GM10847 (cell line): Measurements from ENCODE around the gene KIF21A.

ENCODE experiments used
- POLR2A ChIP-seq: IDR thresholded peaks from 2 replicates; pipeline ENCODE4 v1.6.1; 2011; ENCODE audit not compliant: insufficient read length; ENCODE audit errors: extremely low read depth

KIF21A gene

GRCh38 chr12:39300799-39301198, 142.1 kb downstream of the KIF21A start:
- TF ChIP-seq POLR2A, result no peak

GRCh38 chr12:39297891-39298290, 145.0 kb downstream of the KIF21A start:
- no peak for TF ChIP-seq POLR2A

DNA sequence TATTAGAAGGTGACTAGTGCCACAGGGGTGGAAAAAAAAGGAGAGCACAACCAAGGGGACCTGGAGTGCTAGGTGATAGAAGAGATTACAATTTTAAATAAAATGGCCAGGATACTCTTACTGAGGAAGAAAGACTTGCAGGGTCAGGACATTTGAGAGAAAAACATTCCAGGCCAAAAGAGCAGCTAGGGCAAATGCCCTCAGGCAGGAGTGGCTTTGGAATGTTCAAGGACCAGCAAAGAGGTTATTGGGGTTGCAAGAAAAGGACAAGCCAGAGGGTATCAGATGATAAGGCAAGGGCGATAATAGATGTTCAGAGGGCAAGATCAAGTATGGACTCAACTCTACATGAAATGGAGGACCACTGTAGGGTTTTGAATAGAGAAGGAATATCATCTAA, 146.4 kb downstream of the KIF21A start:
- no peak for TF ChIP-seq POLR2A

GRCh38 chr12:39294715-39295114, 148.2 kb downstream of the KIF21A start:
- no peak for TF ChIP-seq POLR2A

DNA sequence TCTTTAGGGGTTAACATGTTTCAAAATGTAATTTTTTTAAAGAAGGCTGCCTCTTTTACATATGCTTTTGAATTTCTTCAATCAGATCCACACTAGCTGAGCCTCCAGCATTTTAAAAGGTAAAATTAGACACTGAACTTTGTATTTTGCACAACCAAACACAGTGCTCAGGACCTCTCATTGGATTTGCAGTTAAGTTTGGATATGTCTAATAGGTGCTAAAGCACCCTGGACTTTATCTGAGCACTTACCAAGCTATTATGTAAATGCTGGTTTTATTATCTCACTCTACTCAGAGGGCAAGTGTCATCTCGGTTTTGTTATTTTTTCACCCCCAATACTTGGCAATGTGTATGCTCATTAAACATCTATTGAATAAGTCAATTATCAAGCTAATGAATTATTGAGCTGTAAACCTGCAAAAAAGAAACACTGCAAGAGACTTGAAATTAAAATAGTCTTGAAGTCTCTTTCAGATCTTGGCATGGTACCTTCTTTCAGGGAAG, 150.7 kb downstream of the KIF21A start:
- TF ChIP-seq POLR2A, result no peak

GRCh38 chr12:39287817-39288216, 155.1 kb downstream of the KIF21A start:
- TF ChIP-seq POLR2A, result no peak

- no peak for TF ChIP-seq POLR2A
Measured at GRCh38 chr12:39287409-39287808, 155.5 kb downstream of the KIF21A start.

GRCh38 chr12:39278426-39278825, 164.5 kb downstream of the KIF21A start:
- no peak for TF ChIP-seq POLR2A

DNA sequence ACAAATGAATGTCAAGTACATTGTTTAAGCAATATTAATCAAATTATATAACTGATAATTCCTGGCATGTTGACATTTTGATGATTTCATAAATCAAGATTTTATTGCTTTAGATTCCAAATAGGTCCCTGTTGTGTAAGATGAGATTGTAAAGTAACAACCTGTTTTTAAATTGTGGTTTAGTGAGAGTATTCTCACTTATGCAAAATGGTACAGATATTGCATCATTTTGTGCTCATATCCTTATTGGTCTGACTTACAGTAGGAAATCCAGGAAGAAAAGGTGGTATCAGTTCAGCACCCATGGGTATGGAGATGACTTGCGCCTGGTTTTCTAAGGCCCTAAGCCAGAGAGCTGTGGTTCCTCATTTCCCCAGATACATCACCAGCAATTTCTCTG, 165.5 kb downstream of the KIF21A start:
- TF ChIP-seq POLR2A, result no peak

DNA sequence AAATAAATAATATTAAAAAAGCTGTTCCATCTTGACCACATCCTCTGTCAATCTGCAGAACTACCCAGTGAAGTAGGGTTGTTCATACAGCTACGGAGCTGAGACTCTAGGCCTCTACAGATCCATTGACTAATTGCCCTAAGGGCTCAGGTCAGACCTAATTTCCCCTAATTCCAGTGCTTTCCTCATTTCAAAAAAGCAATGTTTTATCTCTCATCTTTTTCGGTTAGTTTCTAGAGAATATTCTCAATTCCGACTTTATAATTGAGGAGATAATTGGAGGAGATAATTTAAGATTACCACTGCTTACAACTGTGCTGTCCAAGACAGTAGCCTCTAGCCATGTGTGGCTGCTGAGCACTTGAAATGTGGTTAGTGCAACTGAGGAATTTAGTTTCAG, 167.1 kb downstream of the KIF21A start:
- TF ChIP-seq POLR2A, result no peak

- TF ChIP-seq POLR2A, result no peak
Measured at GRCh38 chr12:39272871-39273655, 169.9 kb downstream of the KIF21A start.

GRCh38 chr12:39269492-39269891, 173.4 kb downstream of the KIF21A start:
- TF ChIP-seq POLR2A, result no peak

GRCh38 chr12:39267886-39268285, 175.0 kb downstream of the KIF21A start:
- no peak for TF ChIP-seq POLR2A

- TF ChIP-seq POLR2A, result no peak
Measured at GRCh38 chr12:39252628-39253027, 190.3 kb downstream of the KIF21A start.
